Cardiac muscle cell (in vitro differentiated cells and primary cell): ENCODE measurements around the gene GNB4. TPM values are rescaled to one million over a fixed set of nuclear protein-coding genes. Genes with fewer than 3 reads are reported as not detected.

Source experiments
- DNase-seq, 2 donors: peaks; one replicate each; pipeline versions ENCODE4 v3.0.0 to v3.0.0-alpha.2; 2010 to 2017; ENCODE audit warnings: low read depth in 1 of 2, low spot score in 1 of 2
- H3K27ac ChIP-seq: fragments of 200-600 bp; sonication (generic); 2 replicates; pipeline ENCODE4 v1.5.1; 2016
- H3K27me3 ChIP-seq: fragments of 200-600 bp; sonication (generic); 2 replicates; pipeline ENCODE4 v1.6.0; 2016; ENCODE audit warnings: control low read depth
- H3K36me3 ChIP-seq: fragments of 200-600 bp; sonication (generic); 2 replicates; pipeline ENCODE4 v1.5.1; 2016; ENCODE audit warnings: control low read depth
- H3K4me1 ChIP-seq: fragments of 200-600 bp; sonication (generic); 2 replicates; pipeline ENCODE4 v1.8.1; 2017; ENCODE audit warnings: low read depth, mild to moderate bottlenecking, mixed run types
- H3K4me3 ChIP-seq: fragments of 200-600 bp; sonication (generic); 2 replicates; pipeline ENCODE4 v1.5.1; 2016; ENCODE audit warnings: mild to moderate bottlenecking
- H3K9me3 ChIP-seq: fragments of 200-600 bp; sonication (generic); 2 replicates; pipeline ENCODE4 v1.5.1; 2017; ENCODE audit warnings: low read depth, mild to moderate bottlenecking, control low read depth
- polyA plus RNA-seq: library from polyadenylated mRNA; unstranded; fragments of >200 nt; fragmentation: Nextera tagmentation; extraction: Ambion mirVana; gene quantifications from 2 replicates; pipeline ENCODE4 v1.2.1, GENCODE V29; 2016
- total RNA-seq: library from RNA; depleted of rRNA; stranded (reverse); fragments of >200 nt; gene quantifications from 2 replicates; pipeline ENCODE4 v1.2.3, GENCODE V29; 2016
- TF ChIP-seq, protein P1 (sequence below): IDR thresholded peaks from 2 replicates; pipeline ENCODE4 v1.5.1; 2012; ENCODE audit warnings: low read depth, mild to moderate bottlenecking, low read length

GNB4 gene
- total and polyA plus RNA-seq, 2 experiments from 2014 or later: 18.4 to 26.7 TPM

DNA sequence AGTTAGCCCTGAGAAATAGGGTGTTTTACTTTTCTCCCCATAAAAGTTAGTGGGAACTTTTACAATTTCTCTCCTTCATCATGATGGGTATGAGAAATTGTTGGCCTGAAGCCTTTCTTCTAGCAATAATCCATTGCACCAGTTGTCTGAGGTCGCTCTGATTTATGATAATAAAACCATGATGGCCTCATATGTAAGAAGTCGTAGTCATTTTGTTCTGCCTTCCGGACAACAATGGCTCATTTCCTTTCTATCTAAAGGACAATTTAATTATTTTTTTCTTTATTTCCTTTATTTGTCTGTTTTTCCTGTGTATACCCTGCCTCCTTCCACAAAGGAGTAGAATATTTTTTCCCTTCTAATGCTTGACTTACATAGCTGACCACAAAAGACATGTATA lies 31.6 kb upstream of the GNB4 start:
- H3K27me3 ChIP-seq: no peaks in the 10 kb centered on the region
- no peak overlapping the region for H3K27ac ChIP-seq
- no peaks in the 10 kb centered on the region for H3K4me1 ChIP-seq
- no peaks in the 10 kb centered on the region for H3K9me3 ChIP-seq
- H3K4me3 ChIP-seq: no peak overlapping the region
- TF ChIP-seq, protein P1, sequence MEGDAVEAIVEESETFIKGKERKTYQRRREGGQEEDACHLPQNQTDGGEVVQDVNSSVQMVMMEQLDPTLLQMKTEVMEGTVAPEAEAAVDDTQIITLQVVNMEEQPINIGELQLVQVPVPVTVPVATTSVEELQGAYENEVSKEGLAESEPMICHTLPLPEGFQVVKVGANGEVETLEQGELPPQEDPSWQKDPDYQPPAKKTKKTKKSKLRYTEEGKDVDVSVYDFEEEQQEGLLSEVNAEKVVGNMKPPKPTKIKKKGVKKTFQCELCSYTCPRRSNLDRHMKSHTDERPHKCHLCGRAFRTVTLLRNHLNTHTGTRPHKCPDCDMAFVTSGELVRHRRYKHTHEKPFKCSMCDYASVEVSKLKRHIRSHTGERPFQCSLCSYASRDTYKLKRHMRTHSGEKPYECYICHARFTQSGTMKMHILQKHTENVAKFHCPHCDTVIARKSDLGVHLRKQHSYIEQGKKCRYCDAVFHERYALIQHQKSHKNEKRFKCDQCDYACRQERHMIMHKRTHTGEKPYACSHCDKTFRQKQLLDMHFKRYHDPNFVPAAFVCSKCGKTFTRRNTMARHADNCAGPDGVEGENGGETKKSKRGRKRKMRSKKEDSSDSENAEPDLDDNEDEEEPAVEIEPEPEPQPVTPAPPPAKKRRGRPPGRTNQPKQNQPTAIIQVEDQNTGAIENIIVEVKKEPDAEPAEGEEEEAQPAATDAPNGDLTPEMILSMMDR: no peak
- no peaks in the 10 kb centered on the region for H3K36me3 ChIP-seq
- no peak for DNase-seq

DNA sequence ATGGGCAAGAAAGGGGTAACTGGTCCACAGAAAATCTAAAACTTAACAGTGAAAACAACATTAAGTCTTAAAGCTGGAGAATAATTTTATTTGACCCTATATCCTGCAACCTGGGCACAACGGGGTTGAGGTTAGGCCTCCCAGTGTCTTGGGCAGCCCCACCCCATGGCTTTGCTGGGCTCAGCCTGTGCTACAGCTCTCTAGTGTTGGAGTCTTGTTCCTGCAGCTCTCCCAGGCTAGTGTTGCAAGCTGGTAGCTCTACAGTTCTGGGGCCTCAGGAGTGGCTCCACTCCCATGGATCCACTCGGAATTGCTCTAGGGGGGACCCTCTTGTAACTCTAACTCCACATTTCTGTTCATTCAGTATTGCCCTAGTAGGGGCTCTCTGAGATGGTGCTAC lies 24.9 kb upstream of the GNB4 start:
- Histone ChIP-seq H3K4me3 (no peak overlapping the region), H3K9me3 (no peaks in the 10 kb centered on the region), H3K4me1 (peaks cover 10% of the 10 kb centered on the region), H3K27me3 (no peaks in the 10 kb centered on the region), H3K36me3 (no peaks in the 10 kb centered on the region), H3K27ac (no peak overlapping the region)
- DNase-seq: no peak
- TF ChIP-seq, protein P1: no peak

DNA sequence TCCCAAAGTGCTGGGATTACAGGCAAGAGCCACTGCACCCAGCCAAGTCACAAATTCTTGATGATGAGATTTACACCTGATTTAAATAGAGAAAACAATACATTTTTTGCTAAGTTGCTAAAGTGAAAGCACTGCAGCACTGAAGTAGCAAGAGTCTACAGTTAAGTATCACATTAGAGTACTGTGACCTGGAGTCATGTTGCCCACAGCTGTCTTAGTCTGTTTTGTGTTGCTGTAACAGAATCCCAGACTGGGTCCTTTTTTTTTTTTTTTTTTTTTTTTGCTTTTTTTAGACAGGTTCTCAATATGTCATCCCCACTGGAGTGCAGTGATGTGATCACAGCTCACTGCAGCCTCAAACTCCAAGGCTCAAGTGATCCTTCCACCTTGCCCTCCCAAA lies 23.2 kb upstream of the GNB4 start:
- H3K27me3 ChIP-seq: no peaks in the 10 kb centered on the region
- H3K27ac ChIP-seq: no peak overlapping the region
- no peak for DNase-seq
- no peak overlapping the region for H3K4me3 ChIP-seq
- H3K9me3 ChIP-seq: no peaks in the 10 kb centered on the region
- H3K36me3 ChIP-seq: no peaks in the 10 kb centered on the region
- TF ChIP-seq, protein P1: no peak
- peaks cover 10% of the 10 kb centered on the region for H3K4me1 ChIP-seq

DNA sequence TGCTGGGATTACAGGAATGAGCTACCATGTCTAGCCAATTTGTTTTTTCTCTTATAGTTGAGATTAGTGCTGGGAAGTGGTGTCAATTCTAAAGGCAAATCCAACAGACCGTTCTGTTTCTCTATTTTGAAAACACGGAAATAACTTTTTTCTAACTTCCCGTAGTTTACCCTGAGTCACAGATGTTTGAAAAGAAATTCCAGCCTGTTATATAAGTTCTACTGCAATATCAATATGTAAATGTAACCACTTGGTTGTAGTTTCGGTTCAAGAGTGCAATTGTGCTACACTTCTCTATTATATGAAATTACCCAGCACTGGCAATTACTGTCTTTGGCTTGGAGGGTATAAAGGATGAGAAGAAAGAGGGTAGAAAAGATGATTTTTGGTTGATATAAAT lies 22.3 kb upstream of the GNB4 start:
- peaks cover 10% of the 10 kb centered on the region for H3K4me1 ChIP-seq
- TF ChIP-seq, protein P1: no peak
- DNase-seq: no peak
- no peaks in the 10 kb centered on the region for H3K9me3 ChIP-seq
- H3K27me3 ChIP-seq: no peaks in the 10 kb centered on the region
- no peak overlapping the region for H3K4me3 ChIP-seq
- no peaks in the 10 kb centered on the region for H3K36me3 ChIP-seq
- H3K27ac ChIP-seq: no peak overlapping the region

DNA sequence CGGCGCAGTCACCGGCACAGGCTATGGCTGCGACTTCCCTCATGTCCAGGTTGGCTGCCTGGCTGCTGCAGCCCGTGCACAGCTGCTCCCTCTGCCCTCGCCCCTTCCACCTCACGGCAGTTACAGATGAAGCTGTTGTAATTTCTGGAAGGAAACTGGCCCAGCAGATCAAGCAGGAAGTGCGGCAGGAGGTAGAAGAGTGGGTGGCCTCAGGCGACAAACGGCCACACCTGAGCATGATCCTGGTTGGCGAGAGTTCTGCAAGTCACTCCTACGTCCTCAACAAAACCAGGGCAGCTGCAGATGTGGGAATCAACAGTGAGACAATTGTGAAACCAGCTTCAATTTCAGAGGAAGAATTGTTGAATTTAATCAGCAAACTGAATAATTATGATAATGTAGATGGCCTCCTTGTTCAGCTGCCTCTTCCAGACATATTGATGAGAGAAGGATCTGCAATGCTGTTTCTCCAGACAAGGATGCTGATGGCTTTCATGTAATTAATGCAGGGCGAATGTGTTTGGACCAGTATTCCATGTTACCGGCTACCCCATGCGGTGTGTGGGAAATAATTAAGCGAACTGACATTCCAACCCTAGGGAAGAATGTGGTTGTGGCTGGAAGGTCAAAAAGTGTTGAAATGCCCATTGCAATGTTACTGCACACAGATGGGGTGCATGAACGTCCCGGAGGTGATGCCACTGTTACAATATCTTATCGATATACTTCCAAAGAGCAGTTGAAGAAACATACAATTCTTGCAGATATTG lies 13.2 kb upstream of the GNB4 start:
- H3K4me3 ChIP-seq: no peak overlapping the region
- TF ChIP-seq, protein P1: no peak
- no peaks in the 10 kb centered on the region for H3K9me3 ChIP-seq
- DNase-seq: no peak
- H3K27me3 ChIP-seq: no peaks in the 10 kb centered on the region
- no peaks in the 10 kb centered on the region for H3K4me1 ChIP-seq
- H3K27ac ChIP-seq: no peak overlapping the region
- no peaks in the 10 kb centered on the region for H3K36me3 ChIP-seq
